Left ventricle myocardium superior (tissue), 1 donor: ENCODE measurements around the gene RNF220. TPM values are rescaled to one million over a fixed set of nuclear protein-coding genes. Genes with fewer than 3 reads are reported as not detected.

Experiments
- ATAC-seq: fragments of 200-7000 bp; cut with Tn5 transposase; one replicate; pipeline ENCODE4 v1.9.1; 2020; ENCODE audit warnings: mild to moderate bottlenecking, moderate library complexity
- DNase-seq: peaks from one replicate; pipeline ENCODE4 v3.0.0-alpha.2; 2020
- intact Hi-C: fragments of 100-400 bp; cut with micrococcal nuclease; formaldehyde crosslinking; loops from one replicate; pipeline ENCODE4 v1.11.0; 2022
- total RNA-seq: library from RNA; stranded (reverse); fragmentation: NEBNext Ultra II Directional; extraction: Animal tissue kit (Norgen Biotek cat#: 25700); gene quantifications from one replicate; pipeline ENCODE4 v1.2.1, GENCODE V29; 2021
- donor health status: DM: no; HTN: yes; CAD: no; lungs with severe emphysema.

Gene RNF220
- total RNA-seq, 1 donor from 2014 or later, result 71.2 TPM

- ATAC-seq, result peak; percentile 98
- peak; percentile 46 for DNase-seq
- intact Hi-C loops, result no loop called here
Observed at GRCh38 chr1:44423591-44424537, 18.8 kb downstream of the RNF220 start.

DNA sequence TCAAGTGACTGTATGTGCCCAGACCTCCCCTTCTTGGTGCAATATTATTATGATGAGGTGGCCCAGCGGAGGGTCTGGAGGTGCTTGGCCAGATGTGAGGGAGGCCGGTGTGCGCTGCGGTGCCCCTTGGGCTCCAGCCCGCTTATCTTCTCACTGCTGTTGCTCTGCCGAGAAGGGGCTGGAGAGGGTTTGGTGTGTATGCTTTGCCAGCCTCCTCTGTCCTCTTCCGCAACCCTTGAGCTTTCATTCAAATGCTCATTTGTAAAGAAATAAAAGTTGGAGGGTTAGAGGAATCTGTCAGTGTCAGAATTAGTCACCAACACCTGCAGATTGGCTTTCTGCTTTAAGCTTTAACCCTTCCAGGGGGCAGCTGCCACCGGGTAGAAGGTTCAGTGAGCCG lies 19.7 kb downstream of the RNF220 start:
- DNase-seq (no peak), ATAC-seq (no peak)
- intact Hi-C loops, result no loop called here

DNA sequence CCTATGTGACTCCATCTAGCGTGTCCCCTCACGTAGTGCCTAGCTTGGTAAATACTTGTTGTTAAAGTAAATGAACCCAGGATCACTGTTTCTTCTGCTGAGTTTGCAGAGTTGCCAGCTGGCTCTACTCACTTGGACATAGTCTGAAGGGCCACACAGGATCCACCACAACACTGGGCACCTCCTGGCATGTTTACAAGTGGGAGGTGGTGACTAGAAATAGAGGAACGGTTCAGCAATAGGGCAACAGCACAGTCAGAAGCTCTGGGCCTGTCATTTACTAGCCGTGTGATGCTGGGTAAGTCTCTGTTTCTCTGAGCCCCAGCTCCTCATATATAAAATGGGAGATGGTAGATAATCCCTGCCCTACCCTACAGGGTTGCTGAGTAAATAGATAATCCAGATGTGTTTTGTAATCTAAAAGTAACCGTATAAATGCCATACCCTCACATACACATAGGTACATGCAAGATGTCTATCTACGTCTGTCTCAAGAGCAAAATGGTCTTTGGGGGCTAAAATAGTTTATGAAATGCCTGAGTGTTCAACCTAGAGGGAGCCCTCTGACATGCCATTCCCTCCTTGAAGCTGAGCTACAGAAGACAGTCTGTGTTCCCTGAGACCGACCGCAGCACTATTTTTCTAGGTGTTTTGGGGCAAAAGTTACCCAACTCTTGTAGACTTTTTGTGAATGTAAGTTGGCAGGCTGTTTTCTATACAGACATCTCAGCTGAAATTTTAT lies 20.5 kb downstream of the RNF220 start:
- peak; percentile 54 for ATAC-seq
- intact Hi-C loops, result no loop called here
- peak; percentile 46 for DNase-seq

DNA sequence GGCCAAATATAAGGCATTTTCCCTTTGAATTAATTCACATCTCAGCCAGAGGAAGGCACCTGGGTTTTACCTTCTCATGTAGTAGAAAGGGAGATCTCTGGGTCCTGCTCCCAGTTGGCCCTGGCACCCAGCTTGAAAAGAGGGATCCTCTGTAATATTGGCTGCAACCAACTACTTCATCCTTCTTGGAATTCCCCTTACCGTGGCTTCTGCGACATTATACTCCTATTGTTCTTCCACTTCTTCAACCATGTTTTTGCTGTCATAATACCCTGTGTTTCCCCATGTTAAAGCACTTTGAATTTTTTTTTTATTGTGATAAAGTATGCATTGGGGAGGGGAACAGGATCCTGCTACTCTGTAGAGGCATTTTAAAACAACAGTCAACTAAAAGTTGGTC lies 26.8 kb downstream of the RNF220 start:
- ATAC-seq (no peak), DNase-seq (no peak)
- intact Hi-C loops, result no loop called here

DNA sequence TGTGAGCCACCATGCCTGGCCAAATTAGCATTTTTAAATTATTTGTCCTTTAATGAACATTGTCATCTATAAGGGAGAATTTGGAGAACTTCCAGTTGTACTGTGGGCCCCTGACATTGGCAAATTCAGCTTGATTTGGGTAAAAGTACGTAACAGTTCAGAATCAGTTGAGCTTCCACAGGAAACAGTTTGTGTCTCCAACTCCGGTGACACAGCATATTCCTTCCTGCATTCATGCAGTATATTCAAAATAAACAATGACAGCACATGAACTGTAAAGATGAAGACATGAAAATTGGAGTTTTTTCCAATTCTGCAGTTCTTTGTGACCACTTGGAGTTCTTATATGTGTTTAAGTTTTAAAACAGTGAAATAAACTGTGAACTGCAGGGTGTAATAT lies 28.2 kb downstream of the RNF220 start:
- intact Hi-C loops, result no loop called here
- ATAC-seq, result no peak

DNA sequence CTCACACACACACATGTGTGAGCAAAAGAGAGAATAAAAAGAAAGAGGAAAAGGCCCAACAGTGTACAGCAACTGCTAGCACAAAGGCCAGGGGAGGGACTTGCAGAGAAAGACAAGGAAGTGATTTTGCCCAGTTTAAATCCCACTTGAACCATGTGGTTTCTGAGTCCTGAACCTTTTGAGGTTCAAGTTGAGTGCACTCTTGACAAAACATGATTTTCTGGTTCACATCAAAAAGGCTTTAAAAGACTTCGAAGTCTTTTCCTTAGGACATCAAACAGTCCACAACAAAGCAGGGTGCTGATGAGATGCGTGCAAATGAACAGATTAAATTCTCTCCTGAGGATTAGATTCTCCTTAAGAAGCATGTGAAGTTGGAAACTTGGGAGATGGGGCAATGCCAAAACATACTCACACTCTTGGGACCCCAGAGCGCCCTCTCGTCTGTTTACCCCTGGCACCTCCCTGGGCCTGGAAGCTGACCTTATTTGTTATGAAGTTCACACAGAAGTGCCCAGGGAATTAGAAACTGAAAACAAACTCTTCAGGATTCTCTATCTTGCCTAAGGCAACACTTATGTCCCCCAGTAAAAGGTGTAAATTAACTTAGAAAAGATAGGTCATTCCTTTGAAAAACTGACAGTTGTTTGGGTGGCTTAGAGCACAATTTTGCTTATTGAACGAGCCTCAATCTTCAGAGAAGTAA lies 31.5 kb downstream of the RNF220 start:
- no peak for ATAC-seq
- DNase-seq, result no peak
- intact Hi-C loops, result no loop called here

More for the DNA sequence above, 28.2 kb downstream of the RNF220 start:
- DNase-seq, result no peak

DNA sequence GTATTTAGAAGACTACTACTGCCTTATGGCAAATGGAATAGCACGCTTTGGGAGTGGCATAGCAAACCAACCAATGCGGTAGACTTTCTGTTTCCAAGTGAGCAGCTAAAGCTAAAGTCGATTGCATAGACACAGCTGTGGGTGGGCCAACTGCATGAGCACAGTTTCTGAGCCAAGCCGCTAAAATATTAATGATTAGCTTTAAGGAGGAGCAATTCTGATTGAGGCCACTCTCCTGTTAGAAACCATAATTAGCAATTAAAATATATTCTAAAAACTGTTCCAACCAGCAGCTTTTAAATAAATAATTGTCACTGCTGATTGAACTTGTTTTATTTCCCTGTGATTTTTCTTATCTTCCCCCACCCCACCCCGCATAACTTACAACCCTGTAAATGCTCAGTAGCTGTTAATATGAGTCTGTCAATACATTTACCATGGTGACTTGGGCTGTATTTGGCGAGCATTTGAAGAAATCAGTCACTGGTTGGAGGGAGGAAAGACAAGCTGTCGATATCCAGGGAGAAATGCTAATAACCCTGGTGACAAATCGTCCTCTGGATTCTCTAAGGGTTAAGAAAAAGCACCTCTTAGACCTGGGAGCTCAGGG lies 32.2 kb downstream of the RNF220 start:
- DNase-seq (no peak), ATAC-seq (no peak)
- intact Hi-C loops, result no loop called here

DNA sequence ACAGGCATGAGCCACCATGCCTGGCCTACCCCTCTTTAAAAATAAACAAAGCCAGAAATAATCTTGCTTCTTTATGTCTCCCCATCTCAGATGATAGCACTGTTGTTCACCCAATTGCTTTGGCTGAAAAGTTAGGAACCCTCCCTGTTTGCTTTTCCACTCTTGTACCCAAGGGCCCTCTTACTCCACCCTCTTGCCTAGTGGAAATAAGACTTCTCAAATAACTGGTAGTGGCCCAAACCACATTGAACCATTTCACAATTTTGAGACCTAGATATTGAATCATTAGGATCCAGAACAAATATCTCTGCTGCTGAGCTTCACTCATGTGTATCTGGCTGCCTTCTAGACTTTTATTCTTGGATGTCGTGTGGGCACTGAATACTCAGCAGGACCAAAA lies 37.7 kb downstream of the RNF220 start:
- ATAC-seq (no peak), DNase-seq (no peak)
- intact Hi-C loops, result no loop called here

DNA sequence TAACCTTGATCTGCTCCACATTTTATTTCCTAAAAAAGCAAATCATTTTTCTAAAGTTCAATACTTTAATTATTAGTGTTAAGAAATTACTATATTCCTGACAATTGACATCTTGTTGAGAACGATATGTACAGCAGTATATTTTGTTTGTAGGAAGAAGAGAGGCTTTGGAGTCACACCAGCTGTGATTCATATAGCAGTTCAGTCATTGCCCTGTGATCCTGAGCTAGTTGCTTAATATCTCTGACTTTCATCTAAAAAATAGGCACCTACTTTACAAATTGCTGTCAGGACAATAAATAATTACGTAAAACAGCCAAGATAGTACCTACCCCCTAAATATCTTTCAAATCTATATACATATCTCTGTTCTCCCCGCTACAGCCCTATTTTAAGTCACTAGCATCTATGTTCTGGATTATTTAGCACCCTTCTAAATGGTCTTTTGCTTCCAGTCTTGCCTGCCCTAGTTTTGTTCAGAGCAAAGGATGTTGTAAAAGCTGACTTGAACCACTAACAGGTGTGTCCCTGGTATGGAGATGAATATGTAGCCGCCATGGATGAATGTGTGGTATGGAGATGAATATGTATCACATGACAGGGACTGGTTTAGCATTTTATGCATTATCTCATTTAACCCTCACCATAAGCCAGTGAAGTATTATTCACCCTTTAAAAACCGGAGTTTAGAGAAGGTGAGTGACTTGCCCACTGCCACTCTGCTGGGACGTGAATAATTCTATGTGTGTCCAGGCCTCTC lies 42.2 kb downstream of the RNF220 start:
- intact Hi-C loops, result no loop called here
- DNase-seq (no peak), ATAC-seq (no peak)

DNA sequence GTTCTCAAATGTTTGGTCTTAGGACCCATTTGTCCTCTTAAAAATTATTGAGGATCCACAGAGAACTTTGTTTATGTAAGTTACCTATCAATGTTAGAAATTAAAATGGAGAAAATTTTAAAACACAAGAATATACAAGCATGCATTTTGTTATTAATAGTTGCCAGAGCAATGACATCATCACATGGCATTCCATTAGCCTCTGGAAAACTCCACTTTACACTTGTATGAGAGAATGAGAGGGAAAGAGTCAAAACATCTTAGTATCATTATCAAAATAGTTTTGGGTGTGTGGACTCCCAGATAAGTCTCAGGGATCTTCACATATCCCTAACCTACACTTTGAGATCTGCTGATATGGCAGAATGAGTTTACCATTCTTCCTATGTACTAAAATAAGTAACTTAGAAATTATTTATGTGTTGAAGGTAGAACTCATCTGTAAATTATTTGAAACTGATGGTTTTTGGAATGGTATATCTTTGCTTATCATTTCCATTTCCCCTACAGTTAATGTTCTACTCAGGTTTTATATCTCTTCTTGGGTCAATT lies 48.8 kb downstream of the RNF220 start:
- no peak for DNase-seq
- ATAC-seq, result no peak
- intact Hi-C loops, result no loop called here

DNA sequence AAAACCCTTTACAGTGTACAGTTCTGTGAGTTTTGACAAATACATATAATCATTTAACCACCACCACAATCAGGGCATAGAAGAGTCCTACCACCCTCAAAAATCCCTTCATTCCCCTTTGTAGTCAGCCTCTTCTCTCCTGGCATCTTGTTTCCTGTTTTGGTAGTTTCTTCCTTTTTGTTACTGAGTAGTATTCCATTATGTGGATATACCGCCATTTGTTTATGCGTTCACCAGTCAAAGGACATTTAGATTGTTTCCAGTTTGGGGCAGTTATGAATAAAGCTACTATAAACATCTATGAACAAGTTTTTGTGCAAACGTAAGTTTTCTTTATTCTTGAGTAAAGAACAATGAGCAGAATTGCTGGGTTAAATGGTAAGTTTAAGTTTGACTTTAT lies 49.6 kb downstream of the RNF220 start:
- ATAC-seq (no peak), DNase-seq (no peak)
- intact Hi-C loops, result no loop called here

DNA sequence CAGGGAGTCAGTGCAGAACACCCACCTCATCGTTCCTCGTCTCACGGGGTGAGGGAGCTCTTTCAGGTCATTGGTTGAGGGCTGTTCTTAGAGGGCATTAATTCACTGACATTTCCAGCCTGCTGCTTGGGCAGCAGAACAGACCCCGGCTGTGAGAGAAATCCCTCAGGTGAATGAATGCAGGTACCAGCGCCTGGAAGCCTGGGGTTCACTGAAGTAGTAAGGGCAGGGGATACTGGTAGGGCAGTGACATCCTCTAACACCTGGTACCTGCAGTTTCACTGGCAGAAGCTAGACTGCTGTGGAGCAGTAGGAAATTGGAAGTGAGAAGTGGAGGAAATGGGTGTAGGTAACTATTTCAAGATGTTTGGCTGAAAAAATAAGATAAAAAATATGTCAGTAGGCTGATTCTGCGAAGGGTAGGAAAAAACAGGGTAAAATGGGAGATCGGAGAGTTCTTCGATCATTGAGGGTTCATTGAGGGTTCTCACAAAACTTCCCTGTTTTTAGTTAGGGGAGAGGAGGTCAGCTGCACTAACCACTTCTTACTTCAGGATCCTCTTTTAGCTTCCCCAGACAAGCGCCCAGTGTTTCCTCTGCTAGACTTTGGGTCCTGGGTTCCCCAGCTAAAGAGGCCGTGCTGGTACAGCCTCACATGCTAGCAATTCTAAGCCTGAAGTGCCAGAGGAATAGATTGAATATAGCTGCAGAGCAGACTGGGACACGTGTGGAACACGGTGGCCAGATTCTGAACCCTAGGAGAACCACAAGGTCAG lies 55.2 kb downstream of the RNF220 start:
- DNase-seq, result no peak
- intact Hi-C loops, result no loop called here
- ATAC-seq, result no peak

GRCh38 chr1:44464361-44464760 lies 59.3 kb downstream of the RNF220 start:
- DNase-seq, result no peak
- no peak for ATAC-seq
- intact Hi-C loops, result no loop called here

GRCh38 chr1:44467566-44467965 lies 62.5 kb downstream of the RNF220 start:
- ATAC-seq, result no peak
- no peak for DNase-seq
- intact Hi-C loops, result no loop called here

DNA sequence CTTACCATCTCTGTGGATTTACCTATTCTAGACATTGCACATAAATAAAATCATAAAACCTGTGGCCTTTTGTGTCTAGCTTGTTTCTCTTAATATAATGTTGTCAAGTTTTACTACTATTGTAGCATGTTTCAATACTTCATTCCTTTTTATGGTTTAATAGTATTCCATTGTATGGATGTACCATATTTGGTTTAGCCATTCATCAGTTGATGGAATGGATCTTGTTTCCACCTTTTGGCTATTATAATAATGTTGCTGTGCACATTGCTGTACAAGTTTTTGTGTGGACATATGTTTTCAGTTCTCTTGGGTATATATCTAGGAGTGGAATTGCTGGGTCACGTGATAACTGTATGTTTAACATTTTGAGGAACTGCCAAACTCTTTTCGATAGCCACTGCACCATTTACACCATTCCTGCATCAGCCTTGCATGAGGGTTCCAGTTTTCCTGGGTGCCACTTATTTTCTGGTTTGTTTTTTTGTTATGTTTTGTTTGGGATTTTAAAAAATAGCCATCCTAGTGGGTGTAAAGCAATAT lies 66.9 kb downstream of the RNF220 start:
- intact Hi-C loops, result no loop called here
- no peak for DNase-seq
- no peak for ATAC-seq

- intact Hi-C loops, result no loop called here
- ATAC-seq, result no peak
- no peak for DNase-seq
Observed at GRCh38 chr1:44472620-44473525, 67.8 kb downstream of the RNF220 start.
